H9 (cell line): ENCODE measurements around the gene ILK. TPM values are rescaled to one million over a fixed set of nuclear protein-coding genes. Genes with fewer than 3 reads are reported as not detected.

Experiments used
- DNase-seq: peaks from one replicate; pipeline ENCODE4 v3.0.0-alpha.2; 2017
- H2AFZ ChIP-seq: one replicate; pipeline ENCODE4 v1.6.1; 2013; ENCODE audit warnings: mild to moderate bottlenecking, low read length, control low read depth, moderate library complexity
- H2AK5ac ChIP-seq: 2 replicates; pipeline ENCODE4 v1.6.1; 2013; ENCODE audit warnings: low read length, control low read depth, mixed read lengths; ENCODE audit not compliant: insufficient read length
- H2BK120ac ChIP-seq: one replicate; pipeline ENCODE4 v1.6.1; 2013; ENCODE audit warnings: low read depth, mild to moderate bottlenecking, low read length, control low read depth, inconsistent platforms; ENCODE audit not compliant: poor library complexity, severe bottlenecking
- H2BK12ac ChIP-seq: 2 replicates; pipeline ENCODE4 v1.6.1; 2013; ENCODE audit warnings: low read length, control low read depth, mixed read lengths, low read depth; ENCODE audit not compliant: insufficient read length
- H2BK15ac ChIP-seq: 2 replicates; pipeline ENCODE4 v1.6.1; 2013; ENCODE audit warnings: low read depth, low read length, control low read depth
- H2BK20ac ChIP-seq: one replicate; pipeline ENCODE4 v1.6.1; 2013; ENCODE audit warnings: low read depth, mild to moderate bottlenecking, low read length, control low read depth, inconsistent platforms; ENCODE audit not compliant: poor library complexity, severe bottlenecking
- H2BK5ac ChIP-seq: 2 replicates; pipeline ENCODE4 v1.6.1; 2013; ENCODE audit warnings: low read length, control low read depth, mixed read lengths; ENCODE audit not compliant: insufficient read length
- H3K14ac ChIP-seq: 2 replicates; pipeline ENCODE4 v1.6.1; 2013; ENCODE audit warnings: low read length, control low read depth; ENCODE audit not compliant: insufficient read depth
- H3K18ac ChIP-seq: 2 replicates; pipeline ENCODE4 v1.6.1; 2013; ENCODE audit warnings: low read depth, mild to moderate bottlenecking, mixed read lengths, low read length, control low read depth; ENCODE audit not compliant: insufficient read length
- H3K23ac ChIP-seq: 2 replicates; pipeline ENCODE4 v1.6.1; 2013; ENCODE audit warnings: low read length, control low read depth, mixed read lengths, low read depth; ENCODE audit not compliant: insufficient read length
- H3K23me2 ChIP-seq: 2 replicates; pipeline ENCODE4 v1.6.1; 2013; ENCODE audit warnings: low read depth, mild to moderate bottlenecking, mixed read lengths, low read length, control low read depth; ENCODE audit not compliant: insufficient read length, poor library complexity, severe bottlenecking
- H3K27ac ChIP-seq: 2 replicates; pipeline ENCODE4 v1.5.1; 2013; ENCODE audit warnings: low read length, control low read depth, mixed read lengths, low read depth; ENCODE audit not compliant: insufficient read length
- H3K27me3 ChIP-seq: 2 replicates; pipeline ENCODE4 v1.6.1; 2013; ENCODE audit warnings: low read length, control low read depth, inconsistent platforms; ENCODE audit not compliant: insufficient read depth
- H3K4ac ChIP-seq: 2 replicates; pipeline ENCODE4 v1.6.1; 2013; ENCODE audit warnings: low read depth, mild to moderate bottlenecking, control low read depth, inconsistent platforms, low read length, moderate library complexity
- H3K4me1 ChIP-seq: 2 replicates; pipeline ENCODE4 v1.6.1; 2013; ENCODE audit warnings: low read length, control low read depth, inconsistent platforms; ENCODE audit not compliant: insufficient read depth
- H3K4me2 ChIP-seq: 2 replicates; pipeline ENCODE4 v1.6.1; 2013; ENCODE audit warnings: low read length, control low read depth, mixed read lengths; ENCODE audit not compliant: insufficient read length, insufficient read depth
- H3K56ac ChIP-seq: 2 replicates; pipeline ENCODE4 v1.6.1; 2013; ENCODE audit warnings: low read depth, mild to moderate bottlenecking, mixed read lengths, low read length, control low read depth; ENCODE audit not compliant: insufficient read length
- H3K79me1 ChIP-seq: 2 replicates; pipeline ENCODE4 v1.6.1; 2013; ENCODE audit warnings: low read depth, mild to moderate bottlenecking, moderate library complexity, low read length, control low read depth, inconsistent platforms; ENCODE audit not compliant: insufficient read depth, poor library complexity, severe bottlenecking
- H3K79me2 ChIP-seq: 2 replicates; pipeline ENCODE4 v1.6.1; 2013; ENCODE audit warnings: low read length, control low read depth, inconsistent platforms; ENCODE audit not compliant: insufficient read depth
- H3K9ac ChIP-seq: 2 replicates; pipeline ENCODE4 v1.6.1; 2013; ENCODE audit warnings: low read length, control low read depth, mixed read lengths; ENCODE audit not compliant: insufficient read length; ENCODE audit errors: extremely low read depth
- H3K9me3 ChIP-seq: one replicate; pipeline ENCODE4 v1.6.1; 2013; ENCODE audit warnings: low read depth, low read length, inconsistent platforms; ENCODE audit not compliant: control insufficient read depth
- H3T11ph ChIP-seq: one replicate; pipeline ENCODE4 v1.6.1; 2013; ENCODE audit warnings: mild to moderate bottlenecking, low read length, control low read depth, inconsistent platforms
- H4K20me1 ChIP-seq: one replicate; pipeline ENCODE4 v1.6.1; 2013; ENCODE audit not compliant: control insufficient read depth, insufficient read length, insufficient read depth
- H4K5ac ChIP-seq: 2 replicates; pipeline ENCODE4 v1.6.1; 2013; ENCODE audit warnings: low read depth, mild to moderate bottlenecking, mixed read lengths, low read length, control low read depth; ENCODE audit not compliant: insufficient read length
- H4K8ac ChIP-seq: replicated peaks from 2 replicates; pipeline ENCODE4 v1.6.1; 2013; ENCODE audit warnings: low read length, control low read depth, mixed read lengths, low read depth; ENCODE audit not compliant: insufficient read length
- H4K91ac ChIP-seq: 2 replicates; pipeline ENCODE4 v1.6.1; 2013; ENCODE audit warnings: low read depth, mild to moderate bottlenecking, moderate library complexity, mixed read lengths, low read length, control low read depth; ENCODE audit not compliant: insufficient read length
- H3K27ac Mint-ChIP-seq, 3 experiments: 2 replicates in 2 of 3; 3 replicates in 1 of 3; pipeline ENCODE4 v1.8.0; 2020 to 2021; ENCODE audit warnings: mixed read lengths in 3 of 3, mild to moderate bottlenecking in 1 of 3, moderate library complexity in 1 of 3
- H3K27me3 Mint-ChIP-seq: 2 replicates; pipeline ENCODE4 v1.8.0; 2021; ENCODE audit warnings: low read depth, mild to moderate bottlenecking, moderate library complexity, mixed read lengths
- H3K36me3 Mint-ChIP-seq, 3 experiments: 2 replicates in 2 of 3; 3 replicates in 1 of 3; pipeline ENCODE4 v1.8.0; 2020 to 2021; ENCODE audit warnings: low read depth in 3 of 3, mixed read lengths in 3 of 3; ENCODE audit not compliant: insufficient read depth in 1 of 3
- H3K4me1 Mint-ChIP-seq, 2 experiments: 2 replicates each; pipeline ENCODE4 v1.8.0; 2020; ENCODE audit warnings: mixed read lengths in 2 of 2
- H3K4me3 Mint-ChIP-seq, 2 experiments: 2 replicates in 1 of 2; 3 replicates in 1 of 2; pipeline ENCODE4 v1.8.0; 2020 to 2021; ENCODE audit warnings: mild to moderate bottlenecking in 2 of 2, mixed read lengths in 2 of 2, moderate library complexity in 1 of 2
- H3K9me3 Mint-ChIP-seq, 2 experiments: 2 replicates in 1 of 2; 3 replicates in 1 of 2; pipeline ENCODE4 v1.8.0; 2020; ENCODE audit warnings: mild to moderate bottlenecking in 2 of 2, mixed read lengths in 2 of 2, moderate library complexity in 1 of 2
- CTCF ChIP-seq: fragments of 200-600 bp; sonication (generic); conservative IDR thresholded peaks from 3 replicates; pipeline ENCODE4 v1.8.0; 2021; ENCODE audit warnings: antibody characterized with exemption, mild to moderate bottlenecking
- WGBS: extraction: QIAGEN DNeasy Blood & Tissue Kit; methylation state at CpG from one replicate; pipeline ENCODE4 v1.1.7; 2013; ENCODE audit warnings: missing lambda C conversion rate, low lambda C conversion rate, mixed read lengths; ENCODE audit not compliant: insufficient read length; ENCODE audit errors: extremely low coverage; 5-methylcytosine and 5-hydroxymethylcytosine counted together
- total RNA-seq: library from RNA; stranded (reverse); gene quantifications from 2 replicates; pipeline ENCODE4 v1.2.1, GENCODE V29; 2021

Gene ILK
- total RNA-seq, 1 experiment from 2014 or later, result 100 TPM

- H3K27me3 Mint-ChIP-seq, result no peaks in the 10 kb centered on the region
Measured at GRCh38 chr11:6572215-6572614, 31.4 kb upstream of the ILK start.

More at GRCh38 chr11:6572215-6572614, 31.4 kb upstream of the ILK start:
- Histone ChIP-seq H3K14ac (no peak overlapping the region), H4K91ac (no peak overlapping the region), H3K27ac (no peak overlapping the region), H3K4me1 (peaks cover 4% of the 10 kb centered on the region; the same call in 1 of the 2 replicates), H3K79me1 (no peaks in the 10 kb centered on the region), H2BK15ac (no peak overlapping the region), H3K79me2 (no peaks in the 10 kb centered on the region), H3K56ac (no peak overlapping the region), H3T11ph (no peak overlapping the region), H3K23ac (no peak overlapping the region), H3K9ac (no peak overlapping the region), H2AFZ (no peak overlapping the region), H2BK12ac (no peak overlapping the region), H2BK120ac (no peak overlapping the region), H2AK5ac (no peak overlapping the region), H4K20me1 (no peaks in the 10 kb centered on the region), H3K4me2 (no peak overlapping the region), H3K23me2 (no peaks in the 10 kb centered on the region), H4K8ac (no peak overlapping the region), H3K18ac (no peak overlapping the region), H3K27me3 (no peaks in the 10 kb centered on the region), H4K5ac (no peak overlapping the region), H2BK5ac (no peak overlapping the region), H2BK20ac (no peak overlapping the region), H3K9me3 (no peaks in the 10 kb centered on the region), H3K4ac (no peak overlapping the region)
- Mint-ChIP-seq H3K4me1 (peaks cover 8 to 11% of the 10 kb centered on the region in 2 experiments), H3K27ac (no peak overlapping the region), H3K36me3 (no peaks in the 10 kb centered on the region; a peak in 1 of 7 replicates), H3K9me3 (no peaks in the 10 kb centered on the region; a peak in 2 of 5 replicates), H3K4me3 (no peak overlapping the region)
- no CpG with 5 or more reads among the region's 2 CpGs for WGBS
- TF ChIP-seq CTCF, result no peak
- DNase-seq, result no peak
